ENCODE data around the gene EPHA3.

The EPHA3 gene

DNA sequence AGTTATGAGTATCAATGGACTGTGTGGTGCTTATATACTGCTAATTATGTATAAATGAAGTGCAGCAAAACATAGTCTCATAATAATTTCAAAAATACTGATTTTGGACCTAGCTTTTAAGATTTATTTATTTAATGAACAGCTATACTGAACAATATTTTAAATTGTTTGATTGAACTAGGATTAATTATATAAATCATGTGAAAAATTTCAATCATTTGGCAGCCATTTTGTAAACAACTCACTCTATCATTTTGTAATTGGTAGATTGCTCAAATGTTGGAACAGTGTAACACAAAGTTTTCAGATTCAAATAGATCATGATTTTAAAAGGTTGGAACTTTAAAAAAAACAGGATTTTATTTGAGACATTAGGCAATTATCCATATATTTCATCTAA is 47.0 kb downstream of the EPHA3 start:
- DNase-seq, result no peak

DNA sequence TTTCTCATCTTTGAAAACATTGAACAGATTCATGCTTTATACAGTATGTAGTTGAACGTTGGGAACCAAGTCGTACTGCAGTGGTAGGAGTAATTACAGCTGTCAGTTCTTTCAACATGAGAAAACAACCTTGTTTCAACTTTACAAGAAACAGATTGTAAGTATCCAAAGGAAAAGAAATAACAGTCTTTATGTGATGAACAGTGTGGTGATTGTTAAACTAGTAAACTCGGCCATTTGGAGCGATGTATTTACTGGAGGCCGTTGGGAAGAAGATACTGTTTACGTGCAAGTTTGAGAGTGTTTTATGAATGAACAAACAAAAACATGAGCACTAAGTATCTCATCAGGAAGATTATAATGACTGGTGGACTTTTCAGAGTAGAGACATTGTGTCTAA is 48.4 kb downstream of the EPHA3 start:
- DNase-seq, result no peak

DNA sequence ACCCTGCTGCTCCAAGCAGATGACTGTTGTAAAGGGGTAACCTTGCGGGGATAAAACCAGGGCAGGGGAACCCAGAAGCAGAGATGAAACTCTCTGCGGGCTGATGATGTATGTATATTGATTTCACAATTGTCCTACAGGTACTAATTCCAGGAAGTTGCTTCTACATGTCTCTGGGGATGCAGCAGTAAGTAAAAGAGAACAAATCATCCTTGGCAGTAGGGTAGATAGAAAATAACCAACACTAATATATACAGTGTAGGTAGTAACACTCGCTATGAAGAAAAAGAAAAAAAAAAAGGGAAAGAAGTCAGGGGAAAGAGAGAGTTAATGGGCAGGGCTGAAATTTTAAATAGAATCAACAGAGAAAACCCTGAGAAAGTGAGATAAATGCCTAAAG is 50.2 kb downstream of the EPHA3 start:
- DNase-seq, result no peak

DNA sequence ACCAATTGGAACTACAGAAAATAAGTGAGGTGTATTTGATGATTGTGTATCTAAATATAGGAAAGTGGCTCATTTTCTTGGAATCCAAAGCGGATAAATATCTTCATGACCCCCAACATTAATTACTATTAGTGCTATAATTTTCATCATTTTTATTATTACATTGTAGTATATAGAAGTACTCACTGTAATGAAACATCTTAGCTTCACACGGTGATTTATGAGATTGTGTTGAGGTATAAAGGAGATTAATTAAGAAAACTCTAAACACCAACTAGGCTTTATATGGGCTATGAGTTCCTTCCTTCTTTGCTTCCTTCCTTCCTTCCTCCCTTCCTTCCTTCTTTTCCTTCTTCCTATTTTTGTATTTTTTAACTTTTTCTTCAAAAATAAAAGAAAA is 52.2 kb downstream of the EPHA3 start:
- no peak for DNase-seq

DNA sequence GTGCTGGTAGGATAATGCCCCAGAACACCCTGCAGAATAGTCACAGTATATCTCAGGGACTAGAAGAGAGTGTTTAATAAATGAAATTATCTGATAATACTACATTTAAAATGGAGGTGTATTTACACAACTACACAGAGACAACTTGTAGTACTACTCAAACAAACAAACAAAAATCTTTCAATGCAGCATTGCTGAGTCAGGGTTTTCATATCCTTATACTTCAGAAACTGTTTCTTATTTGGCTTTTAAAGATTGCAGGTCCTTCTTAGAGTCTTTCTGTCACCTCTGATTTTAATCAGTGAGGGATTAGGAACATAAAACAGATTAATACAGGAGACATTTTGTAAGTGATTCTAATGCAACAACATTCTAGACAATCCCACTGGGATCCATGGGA is 57.4 kb downstream of the EPHA3 start:
- DNase-seq, result no peak

DNA sequence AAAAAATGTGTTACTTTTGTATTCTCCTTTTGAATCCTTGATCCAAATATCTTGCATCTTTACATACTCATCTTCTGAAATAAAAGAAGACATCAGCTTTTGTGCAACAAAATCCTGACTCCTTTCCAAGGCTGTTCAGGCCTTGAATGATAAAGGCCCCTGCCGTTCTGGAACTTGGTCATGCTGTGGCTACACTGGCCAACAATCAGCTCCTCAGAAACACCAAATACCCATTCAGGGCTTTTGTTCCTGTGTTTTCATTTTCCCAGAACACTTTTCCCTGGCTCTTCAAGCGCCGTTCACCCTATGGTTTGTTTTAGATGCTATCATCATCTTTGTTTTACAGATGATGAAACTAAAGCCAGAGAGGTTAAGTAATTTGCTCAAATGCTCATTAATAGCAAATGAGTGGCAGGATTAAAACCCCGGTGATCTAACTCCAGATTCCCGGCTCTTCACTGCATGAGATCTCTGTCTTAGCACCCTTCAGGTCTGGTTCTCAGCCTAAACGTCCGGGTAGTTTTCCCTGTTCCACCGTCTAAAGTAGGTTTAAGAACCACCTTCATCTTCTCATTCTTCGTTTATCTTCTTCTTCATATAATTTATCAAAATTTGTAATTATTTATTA is 58.3 kb downstream of the EPHA3 start:
- no peak for DNase-seq

DNA sequence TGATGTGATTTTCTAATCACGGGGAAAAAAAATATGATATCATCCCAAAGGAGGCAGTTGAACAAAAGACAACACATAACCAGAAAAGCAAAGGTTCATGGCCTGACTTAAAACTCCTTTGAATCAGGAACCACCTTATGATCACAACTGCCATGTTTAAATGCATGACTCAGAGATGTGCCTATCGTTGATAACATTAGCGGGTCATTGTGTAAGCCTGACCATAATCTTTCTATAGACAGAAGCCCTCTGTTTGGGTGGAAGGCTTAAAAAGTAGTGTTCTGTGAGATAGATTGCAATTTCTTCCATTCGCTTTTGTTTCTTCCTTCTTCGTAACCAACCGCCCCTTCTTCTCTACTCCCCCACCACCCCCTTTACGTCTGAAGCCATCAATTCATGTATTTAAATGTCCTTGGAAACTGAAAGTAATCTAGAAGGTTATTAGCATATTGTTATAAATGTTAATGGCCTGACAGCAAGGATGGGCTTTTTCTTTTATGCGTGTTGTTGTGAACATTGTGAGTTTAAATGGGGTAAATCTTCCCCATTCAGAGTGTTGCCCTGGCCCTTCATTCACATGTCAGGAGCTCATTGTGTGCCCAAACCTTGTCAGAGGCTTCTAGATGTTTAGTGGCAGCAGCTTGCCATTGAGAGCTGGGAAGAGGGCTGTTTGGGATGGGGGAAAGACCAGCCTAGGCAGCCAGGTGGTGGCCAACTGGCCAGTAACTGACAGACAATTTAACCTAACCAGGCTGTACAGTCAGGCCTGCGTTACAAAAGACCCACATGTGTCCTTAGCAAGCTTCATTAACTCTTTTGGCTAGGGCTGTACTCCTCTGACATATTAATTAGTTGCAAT is 64.5 kb downstream of the EPHA3 start:
- no peak for DNase-seq

DNA sequence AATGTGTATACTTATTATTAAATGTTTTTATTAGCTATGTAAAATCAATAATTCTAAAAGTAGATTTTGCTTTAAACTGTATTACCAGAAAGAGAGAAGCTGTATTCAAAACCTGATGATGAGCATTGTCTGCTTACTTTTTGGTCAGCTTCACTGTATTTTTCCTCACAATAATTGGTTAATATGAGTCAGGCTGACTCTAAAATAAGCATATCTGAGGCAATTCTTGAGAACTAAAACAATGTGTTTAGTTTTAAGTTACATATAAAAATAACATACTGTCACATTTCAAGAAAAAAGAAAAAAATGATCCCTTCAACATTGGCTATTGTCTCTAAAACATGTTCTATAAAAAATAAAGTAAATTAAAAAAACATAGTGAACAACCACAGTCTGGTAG is 66.1 kb downstream of the EPHA3 start:
- no peak for DNase-seq

DNA sequence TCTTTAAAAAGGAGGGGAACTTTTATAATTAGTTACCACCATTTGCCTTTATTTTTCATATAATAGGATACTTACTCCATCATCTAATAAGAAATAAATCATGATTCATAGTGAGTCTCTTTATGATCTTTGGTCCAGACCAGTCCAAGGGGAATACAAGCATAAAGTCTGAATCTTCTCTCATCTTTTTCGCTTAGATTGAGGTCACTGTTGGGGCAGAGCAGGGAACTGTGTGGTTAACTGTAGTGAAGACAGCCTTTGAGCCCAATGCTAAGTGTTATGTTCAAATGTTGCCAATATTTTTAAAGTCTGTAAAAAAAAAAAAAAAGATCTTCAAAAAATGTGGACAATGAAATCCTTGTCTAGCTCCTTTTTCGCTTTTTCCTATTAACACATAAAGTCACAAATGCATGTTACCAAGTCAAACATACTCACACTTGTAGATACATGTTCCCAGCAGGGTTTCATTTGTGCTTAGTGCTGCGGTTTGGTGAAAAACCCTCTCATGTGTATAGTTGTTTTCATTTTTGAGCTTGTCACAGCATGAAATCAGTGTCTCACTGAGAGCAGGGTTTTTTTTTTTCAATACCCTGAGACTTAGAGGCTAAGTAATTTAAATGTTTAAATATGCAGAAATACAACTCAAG is 72.1 kb downstream of the EPHA3 start:
- no peak for DNase-seq

DNA sequence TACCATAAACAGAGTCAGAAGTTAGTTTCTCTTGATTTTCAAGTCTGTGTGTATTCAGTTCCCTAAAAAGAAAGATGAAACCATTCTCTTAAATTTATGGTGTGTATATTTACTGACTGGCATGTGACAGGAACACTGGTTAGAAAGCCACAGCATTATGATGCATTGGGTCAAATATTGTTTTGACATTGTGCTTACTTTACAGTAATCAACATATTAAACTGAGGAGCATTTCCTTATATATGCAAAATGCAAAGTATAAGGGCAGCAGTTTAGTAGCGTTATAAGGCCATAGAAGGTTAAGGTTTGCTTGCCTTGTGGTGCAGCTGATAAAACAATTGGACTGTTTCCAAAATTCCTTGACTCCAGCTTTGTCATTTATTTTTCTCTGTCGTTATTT is 72.9 kb downstream of the EPHA3 start:
- no peak for DNase-seq

DNA sequence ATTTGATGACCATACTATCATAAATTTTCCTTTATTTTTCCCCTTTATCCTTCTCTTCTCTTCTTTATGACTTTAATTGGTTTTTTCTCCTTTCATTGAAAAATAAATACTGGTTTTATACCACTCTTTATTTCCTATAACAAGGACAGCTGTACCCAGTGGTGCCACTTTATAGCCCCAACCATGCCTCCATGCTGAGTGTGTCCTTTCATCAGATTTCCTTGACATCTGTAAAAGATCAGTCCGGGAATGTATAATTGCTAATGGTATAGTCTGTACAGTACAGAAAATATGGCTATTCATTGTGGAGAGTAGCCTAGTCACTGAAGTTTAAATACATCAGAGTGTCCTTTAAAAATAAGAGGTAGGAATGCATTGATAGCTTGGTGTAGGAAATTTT is 74.6 kb downstream of the EPHA3 start:
- no peak for DNase-seq

DNA sequence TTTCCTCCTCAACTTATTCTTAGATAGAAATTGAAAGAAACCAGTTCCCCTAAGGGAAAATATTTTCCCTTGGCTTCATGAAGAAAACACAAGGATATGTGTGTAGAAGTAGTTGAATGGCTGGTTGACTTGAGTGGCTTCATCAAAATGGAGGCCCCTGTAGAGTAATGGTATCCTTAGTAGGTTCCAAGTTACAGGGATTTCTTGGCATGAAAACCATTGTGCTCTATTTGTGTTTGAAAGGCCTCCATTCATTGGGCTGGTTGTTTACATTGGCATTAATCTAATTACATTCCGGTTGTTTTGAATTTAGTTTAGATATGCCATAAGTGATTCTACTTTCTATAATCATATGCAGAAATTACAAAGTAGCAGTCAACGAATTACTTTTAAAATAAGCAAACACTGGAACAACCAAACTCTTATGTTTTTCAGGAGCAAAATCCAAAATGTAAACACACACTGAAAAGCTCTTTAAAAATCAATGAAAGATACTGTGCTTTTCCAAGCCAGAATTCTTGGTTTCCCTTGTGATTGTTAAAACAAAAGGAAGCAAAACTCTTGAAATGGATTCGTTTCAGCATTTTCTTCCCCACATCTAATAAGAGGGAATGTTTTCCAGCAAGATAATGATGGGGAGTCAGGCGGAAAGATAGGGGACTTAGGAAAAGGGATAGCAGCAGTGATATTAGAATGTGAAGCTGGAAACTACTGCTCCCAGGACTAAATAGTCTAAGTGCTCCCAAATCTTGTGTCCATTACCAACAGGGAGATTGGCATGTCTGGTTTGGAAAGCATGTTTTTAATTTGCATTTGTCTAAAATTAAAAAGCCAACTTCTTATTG is 77.0 kb downstream of the EPHA3 start:
- DNase-seq, result no peak

DNA sequence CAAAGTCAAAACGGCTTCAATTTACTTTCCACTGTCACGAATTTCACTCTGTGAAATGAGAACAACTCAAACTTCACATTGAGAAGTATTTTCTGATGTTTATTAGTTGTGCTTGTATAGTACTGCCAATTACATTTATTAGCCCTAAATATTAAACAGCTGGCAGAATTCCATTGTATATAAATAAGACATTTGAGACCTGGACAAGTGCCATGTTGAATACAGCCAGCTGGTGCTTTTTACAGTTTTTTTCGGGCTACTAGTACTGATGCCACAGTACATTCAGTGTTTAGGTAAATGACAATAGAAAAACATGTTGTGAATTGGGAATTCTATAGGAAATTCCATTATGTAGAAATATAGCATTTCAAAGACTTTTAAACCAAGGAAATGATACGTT is 79.0 kb downstream of the EPHA3 start:
- DNase-seq, result no peak

DNA sequence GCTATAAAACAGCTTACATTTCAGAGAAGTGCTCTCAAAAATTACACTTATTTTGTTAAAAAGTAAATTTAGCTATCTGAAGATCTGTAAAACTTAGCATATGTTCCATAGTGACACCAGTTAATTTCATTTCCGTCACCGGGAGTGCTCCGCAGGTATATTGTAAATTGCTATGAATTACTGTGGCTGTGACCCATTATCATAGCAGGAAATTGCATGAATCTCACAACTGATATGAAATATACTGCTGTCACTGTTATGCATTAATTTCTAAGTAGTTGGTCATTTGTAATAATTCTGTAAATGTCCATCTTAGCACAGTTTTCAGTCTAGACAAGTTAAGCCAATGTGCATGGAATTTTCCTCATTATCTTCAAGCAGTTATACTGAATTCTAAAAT is 91.2 kb downstream of the EPHA3 start:
- DNase-seq, result no peak

DNA sequence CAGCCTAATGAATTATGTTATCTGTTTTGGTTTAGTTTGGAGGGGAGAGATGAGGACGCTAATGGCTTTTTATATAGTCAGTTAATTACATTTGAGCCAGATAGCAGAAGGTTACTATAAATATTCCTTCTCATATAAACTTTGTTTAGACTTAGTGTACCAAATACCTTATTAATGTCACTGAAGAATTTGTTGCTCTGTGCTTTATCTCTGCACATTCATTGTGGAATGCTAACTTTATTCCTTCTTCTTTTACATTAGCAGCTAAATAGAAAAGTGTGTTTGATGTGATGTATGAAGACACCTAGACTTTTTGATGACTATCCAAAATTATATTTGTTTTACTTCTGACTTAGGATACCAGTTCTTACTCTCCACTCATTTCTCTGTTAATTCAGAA is 105.2 kb downstream of the EPHA3 start:
- no peak for DNase-seq

DNA sequence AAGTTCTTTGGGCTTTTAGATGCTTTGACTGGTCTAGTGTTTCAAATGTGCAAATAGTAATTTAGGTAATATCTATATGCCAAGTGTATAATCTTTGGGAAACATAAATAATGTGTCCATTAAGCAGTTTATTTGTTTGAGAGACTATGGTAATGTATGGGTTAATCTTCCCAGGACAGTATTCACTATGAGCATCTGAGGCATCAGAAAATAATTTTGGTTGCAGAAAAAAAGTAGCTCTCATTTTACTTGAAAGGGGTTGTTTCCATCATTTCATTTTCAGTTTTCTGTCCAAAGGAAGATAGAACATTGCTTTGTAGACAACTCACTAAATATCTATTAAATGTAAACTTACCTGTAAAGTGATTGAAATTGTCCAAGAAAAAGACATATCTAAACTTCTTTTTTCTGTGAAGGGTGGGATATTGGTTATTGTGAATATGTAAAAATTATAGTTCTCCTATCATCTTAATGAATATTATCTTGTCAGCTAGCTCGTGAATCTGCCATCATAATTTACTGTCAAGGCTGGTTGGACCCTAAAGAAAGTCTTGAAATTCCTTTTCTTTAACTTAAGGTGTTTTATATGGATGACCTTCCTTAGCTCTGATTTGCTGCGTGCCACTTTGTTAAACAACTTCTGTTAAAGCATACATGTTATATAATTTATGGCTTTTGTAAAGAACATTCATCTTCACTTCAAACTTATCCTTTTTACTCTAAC is 108.8 kb downstream of the EPHA3 start:
- no peak for DNase-seq

DNA sequence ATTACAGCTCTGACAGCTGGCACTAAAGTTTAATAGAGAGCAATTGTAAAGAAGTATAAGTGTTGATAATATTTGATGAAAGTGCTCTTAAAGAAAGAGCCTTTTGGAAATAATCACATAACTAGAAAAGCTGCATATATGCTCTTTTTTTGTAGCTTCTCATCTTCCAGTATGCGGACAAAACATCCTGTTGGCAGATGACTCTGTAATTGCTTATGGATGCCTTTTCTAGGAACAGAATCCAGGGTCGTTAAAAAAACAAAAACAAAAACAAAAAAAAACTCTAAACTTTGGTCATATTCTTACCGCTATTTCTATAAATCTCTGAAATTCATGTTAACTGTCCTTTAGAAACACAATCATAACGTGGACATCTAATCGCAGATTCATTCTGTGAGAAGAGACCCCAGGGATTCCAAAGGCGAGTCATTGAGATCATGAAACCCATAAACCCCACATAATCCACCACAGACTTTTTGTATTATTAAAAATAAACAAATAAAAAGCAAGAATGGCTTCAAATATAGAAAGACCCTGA is 109.8 kb downstream of the EPHA3 start:
- no peak for DNase-seq

DNA sequence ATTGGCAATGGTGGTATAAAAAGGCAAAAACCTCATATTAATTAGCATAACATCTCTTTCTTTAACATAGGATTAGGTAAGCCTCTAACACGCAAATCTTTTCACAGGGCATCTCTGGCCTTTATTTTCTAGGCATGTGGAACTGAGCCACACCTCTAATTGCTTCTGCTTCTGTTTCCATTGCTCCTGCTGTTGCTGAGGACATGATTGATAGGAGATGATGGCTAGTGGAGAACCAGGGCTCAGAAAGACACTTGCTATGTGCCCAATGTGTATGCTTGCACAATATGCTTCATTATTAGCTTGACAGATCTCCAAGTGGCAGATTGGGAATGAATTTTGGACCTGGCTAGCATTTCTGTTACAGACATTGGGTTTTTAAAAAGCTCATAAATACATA is 114.5 kb downstream of the EPHA3 start:
- DNase-seq, result no peak

DNA sequence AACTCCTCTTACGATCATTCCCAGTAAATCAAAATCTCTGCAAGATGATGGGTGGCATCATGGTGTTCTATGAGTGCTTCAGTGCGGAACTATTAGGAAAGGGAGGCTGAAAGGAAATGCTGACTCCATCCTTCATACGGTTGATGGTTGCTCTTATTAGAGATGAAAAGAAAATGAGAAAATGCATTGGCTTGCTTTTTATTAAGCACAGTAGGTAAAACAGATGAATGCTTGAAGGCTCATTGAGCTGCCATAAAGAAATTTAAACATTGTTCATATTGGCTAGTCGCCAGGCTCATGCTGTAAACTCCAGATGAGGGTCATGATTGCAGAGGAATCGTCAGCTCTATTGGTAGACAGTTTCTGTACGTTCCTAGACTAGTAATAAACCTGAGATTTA is 115.8 kb downstream of the EPHA3 start:
- DNase-seq, result no peak

DNA sequence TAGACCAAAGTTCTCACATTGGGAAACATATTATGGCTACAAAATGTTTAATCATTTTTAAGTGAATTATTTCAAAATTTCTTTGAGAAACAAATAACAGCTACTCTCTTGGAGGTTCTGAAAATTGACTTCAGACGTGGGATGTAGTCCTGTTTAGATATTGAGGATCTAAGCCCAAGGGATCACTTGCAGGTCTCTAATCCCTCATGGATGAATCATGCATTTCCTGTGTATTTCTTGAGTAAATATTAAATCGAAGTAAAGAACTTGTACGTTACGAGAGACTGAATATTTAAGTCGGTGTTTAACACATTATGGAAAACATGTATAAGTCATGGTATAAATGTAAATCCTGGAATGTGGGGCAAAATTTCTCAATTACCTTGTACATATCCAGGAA is 119.8 kb downstream of the EPHA3 start:
- DNase-seq, result no peak

DNA sequence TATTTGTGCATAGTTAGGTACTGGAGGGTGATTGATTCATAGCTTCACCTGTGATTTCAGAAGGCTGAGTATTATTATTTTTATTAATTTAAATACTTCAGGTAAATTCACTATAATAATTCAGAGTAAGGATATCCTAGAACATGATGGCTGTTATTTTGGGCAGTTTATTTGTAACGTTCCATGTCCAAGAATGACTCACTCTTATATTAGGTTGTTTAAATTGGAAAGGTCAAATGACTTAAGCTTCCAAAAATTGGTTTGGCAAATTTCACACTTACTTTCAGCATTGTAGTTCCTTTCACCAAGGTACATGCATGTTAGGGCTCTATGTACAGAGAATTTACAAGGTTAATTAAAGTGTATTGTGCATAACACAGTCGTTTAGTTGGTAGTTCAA is 120.2 kb downstream of the EPHA3 start:
- no peak for DNase-seq

DNA sequence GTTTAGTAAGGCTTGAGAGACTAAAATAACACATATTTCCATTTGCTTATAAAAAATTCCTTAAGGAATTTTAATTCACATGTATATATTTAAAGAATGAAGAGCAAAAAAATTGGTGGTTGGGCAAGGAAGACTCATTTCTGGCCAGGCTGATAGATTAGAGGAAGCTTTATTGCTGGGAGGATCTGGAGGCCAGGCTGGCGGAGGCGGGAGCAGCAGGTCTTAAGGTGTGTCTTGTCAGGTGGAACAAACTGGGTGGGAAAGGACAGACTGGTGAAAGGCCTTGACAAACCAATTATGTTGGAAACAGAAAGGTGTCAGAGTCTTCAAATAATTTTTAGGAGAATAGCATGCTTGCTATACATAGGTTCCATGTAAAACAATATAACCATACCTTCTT is 124.7 kb downstream of the EPHA3 start:
- no peak for DNase-seq
